Coronary artery (tissue), 2 donors: ENCODE data around the gene CAND1.

Experiments
- DNase-seq: peaks from one replicate; pipeline ENCODE4 v3.0.0-alpha.2; 2017; ENCODE audit warnings: low spot score
- H3K27ac ChIP-seq, 2 donors: fragments of 200-600 bp; sonication (generic); one replicate each; pipeline ENCODE4 v1.5.1; 2016 to 2019
- H3K4me3 ChIP-seq: fragments of 200-600 bp; sonication (generic); 2 replicates; pipeline ENCODE4 v1.5.1; 2016; ENCODE audit warnings: mild to moderate bottlenecking, moderate library complexity
- CTCF ChIP-seq: fragments of 200-600 bp; sonication (generic); IDR thresholded peaks from one replicate; pipeline ENCODE4 v1.5.1; 2019; ENCODE audit warnings: antibody characterized with exemption

The CAND1 gene

GRCh38 chr12:67280088-67280487 lies 10.9 kb downstream of the CAND1 start:
- no peak for TF ChIP-seq CTCF
- no peak overlapping the region for H3K27ac ChIP-seq
- no peak for DNase-seq

GRCh38 chr12:67280572-67280971 lies 11.4 kb downstream of the CAND1 start:
- Histone ChIP-seq H3K27ac (no peak overlapping the region), H3K4me3 (no peak overlapping the region)
- DNase-seq, result no peak
- TF ChIP-seq CTCF, result no peak

More at GRCh38 chr12:67280088-67280487, 10.9 kb downstream of the CAND1 start:
- H3K4me3 ChIP-seq, result no peak overlapping the region

GRCh38 chr12:67284561-67284960 lies 15.4 kb downstream of the CAND1 start:
- no peak for DNase-seq
- Histone ChIP-seq H3K27ac (no peak overlapping the region), H3K4me3 (no peak overlapping the region)
- TF ChIP-seq CTCF, result no peak

GRCh38 chr12:67286257-67286656 lies 17.1 kb downstream of the CAND1 start:
- TF ChIP-seq CTCF, result no peak
- Histone ChIP-seq H3K27ac (no peak overlapping the region), H3K4me3 (no peak overlapping the region)
- no peak for DNase-seq

GRCh38 chr12:67287311-67287710 lies 18.2 kb downstream of the CAND1 start:
- DNase-seq, result no peak
- H3K4me3 ChIP-seq, result no peak overlapping the region
- H3K27ac ChIP-seq, result no peak overlapping the region
- no peak for TF ChIP-seq CTCF

GRCh38 chr12:67288561-67288960 lies 19.4 kb downstream of the CAND1 start:
- no peak for DNase-seq
- TF ChIP-seq CTCF, result no peak
- Histone ChIP-seq H3K27ac (no peak overlapping the region), H3K4me3 (no peak overlapping the region)

- Histone ChIP-seq H3K27ac (no peak overlapping the region), H3K4me3 (no peak overlapping the region)
- no peak for TF ChIP-seq CTCF
- DNase-seq, result no peak
These were observed 21.2 kb downstream of the CAND1 start for GRCh38 chr12:67290378-67290777.
